NOMO-1 treated with DMSO at 0.1 percent for 48 hours (cell line): ENCODE measurements around the gene TGM6.

Source experiments
- DNase-seq: peaks from one replicate; lab custom pipeline; 2025; ENCODE audit not compliant: unreplicated experiment; lab: John Stamatoyannopoulos, UW

The TGM6 gene

DNA sequence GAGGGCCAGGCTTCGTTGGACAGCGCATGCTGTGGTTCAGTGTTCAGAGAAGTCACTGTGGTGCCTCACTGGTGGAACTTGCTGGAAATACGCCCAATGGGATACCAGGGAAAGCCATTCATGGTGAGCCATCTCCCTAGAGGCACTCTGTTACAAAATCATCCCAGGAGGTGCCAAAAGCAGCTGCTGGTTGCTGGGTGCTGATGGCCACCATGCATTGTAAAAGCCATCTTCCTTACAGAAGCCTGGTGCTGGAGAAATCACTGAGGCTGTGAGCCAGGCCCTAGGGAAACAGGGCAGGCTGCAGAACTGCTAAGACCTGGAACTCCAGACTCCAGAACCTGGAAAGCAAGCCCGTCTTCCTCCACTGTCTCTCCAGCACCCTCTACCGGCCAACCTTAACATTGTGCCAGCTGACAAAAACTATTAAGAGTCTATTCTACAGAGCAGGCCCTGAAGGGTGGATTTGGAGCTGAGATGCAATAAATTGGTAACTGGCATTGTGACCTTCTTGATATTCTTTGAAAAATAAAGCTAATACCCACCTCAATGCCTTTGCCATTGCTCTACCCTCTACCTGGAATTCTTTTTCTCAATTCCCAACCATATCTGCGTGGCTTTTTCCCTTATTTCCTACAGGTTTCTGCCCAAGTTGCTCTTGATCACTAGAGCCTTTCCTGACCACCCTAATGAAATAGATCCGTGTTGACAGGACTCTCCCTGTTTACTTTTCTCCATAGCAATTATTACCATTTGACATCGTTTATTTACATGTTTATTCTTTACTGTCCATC, 71.4 kb downstream of the TGM6 start:
- DNase-seq: peak; percentile 55

DNA sequence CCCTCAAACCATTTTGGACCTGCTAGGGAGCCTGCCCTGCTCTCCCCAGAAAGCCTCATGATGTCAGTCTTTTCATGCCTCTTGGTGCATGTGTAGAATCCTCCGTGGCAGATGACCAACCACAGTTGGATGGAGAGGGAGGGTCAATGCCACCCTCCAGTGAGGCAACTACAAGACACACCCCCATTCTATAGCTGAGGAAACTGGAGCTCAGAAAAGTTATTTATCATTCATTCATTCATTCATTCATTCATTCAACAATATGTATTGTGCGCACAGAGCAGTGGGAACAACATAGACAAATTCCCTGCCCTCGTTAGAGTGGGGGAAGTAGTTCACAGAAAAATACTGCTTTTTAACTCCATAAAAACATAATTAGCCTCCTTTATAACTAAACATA, 73.1 kb downstream of the TGM6 start:
- no peak for DNase-seq

DNA sequence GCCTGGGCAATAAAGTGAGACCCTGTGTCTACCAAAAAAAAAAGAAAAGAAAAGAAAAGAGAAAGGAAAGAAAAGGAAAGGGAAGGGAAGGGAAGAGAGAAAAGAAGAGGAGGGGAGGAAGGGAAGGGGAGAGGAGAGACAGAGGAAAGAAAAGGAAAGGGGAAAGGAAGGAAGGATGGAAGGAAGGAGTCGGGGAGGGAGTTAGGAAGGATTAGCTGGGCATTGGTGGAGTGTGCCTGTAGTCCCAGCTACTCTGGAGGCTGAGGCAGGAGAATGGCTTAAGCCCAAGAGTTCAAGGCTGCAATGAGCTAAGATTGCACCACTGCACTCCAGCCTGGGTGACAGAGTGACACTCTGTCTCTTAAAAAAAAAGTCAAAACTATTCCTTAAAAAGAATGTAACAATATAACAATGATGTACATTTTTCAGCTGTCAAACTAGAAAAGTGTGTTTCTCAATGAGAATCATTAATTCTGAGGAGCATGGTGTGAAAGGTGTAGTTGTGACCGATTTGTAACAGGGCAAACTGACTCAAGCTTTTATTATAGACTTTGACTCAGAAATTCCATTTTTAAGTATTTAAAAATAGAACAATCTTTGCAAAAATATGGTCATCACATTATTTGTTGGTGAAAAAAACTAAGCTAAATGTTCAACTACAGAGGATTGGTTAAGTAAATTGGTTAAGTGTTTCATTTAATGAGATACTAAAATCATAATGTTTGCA, 75.2 kb downstream of the TGM6 start:
- no peak for DNase-seq

GRCh38 chr20:2458919-2459499, 78.3 kb downstream of the TGM6 start:
- no peak for DNase-seq

GRCh38 chr20:2459981-2460751, 79.5 kb downstream of the TGM6 start:
- no peak for DNase-seq

DNA sequence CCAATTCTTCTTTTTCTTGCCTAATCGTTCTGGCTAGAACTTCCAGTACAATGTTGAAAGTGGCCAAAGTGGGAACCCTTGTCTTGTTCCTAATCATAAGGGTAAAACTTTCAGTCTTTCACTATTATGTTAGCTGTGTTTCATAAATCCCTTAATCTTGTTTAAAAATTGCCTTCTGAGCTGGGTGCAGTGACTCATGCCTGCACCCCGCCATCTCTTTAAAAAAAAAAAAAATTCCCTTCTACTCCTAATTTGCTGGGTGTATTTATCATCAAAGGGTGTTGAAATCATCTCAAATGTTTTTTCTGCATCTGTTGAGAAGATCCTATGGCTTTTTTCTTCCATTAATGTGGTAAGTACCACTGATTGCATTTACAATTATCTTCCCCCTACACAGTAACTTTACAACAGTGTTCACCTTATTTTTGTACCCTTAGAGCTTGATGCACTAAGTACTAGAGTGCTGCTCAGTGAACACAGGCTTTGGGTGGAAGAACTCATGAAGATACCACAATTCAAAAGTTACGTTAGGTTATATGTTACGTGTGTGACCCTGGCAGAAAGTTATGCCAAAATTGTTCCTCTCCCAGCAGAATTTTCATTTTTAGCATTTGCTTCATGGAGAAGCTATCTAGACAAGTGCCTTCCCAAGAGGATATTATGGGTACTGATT, 80.2 kb downstream of the TGM6 start:
- no peak for DNase-seq

GRCh38 chr20:2462484-2462883, 81.8 kb downstream of the TGM6 start:
- no peak for DNase-seq

GRCh38 chr20:2463616-2464365, 83.1 kb downstream of the TGM6 start:
- DNase-seq: no peak

DNA sequence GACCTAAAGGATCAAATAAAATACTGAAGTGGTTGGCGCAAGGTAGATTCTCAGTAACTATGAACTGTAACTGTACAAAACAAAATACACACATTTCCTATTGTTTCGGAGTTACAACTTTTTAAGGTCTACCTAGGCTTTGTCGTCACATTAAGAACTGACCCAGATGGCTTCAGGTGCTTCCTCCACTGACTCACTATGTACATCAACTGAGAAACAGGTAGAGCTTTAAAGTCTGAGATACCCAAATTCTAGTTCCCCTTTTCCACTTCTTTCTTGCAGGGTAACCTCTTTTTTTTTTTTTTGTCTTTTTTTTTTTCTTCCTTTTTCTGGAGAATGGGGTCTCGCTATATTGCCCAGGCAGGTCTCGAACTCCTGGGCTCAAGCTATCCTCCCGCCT, 84.4 kb downstream of the TGM6 start:
- DNase-seq: no peak

DNA sequence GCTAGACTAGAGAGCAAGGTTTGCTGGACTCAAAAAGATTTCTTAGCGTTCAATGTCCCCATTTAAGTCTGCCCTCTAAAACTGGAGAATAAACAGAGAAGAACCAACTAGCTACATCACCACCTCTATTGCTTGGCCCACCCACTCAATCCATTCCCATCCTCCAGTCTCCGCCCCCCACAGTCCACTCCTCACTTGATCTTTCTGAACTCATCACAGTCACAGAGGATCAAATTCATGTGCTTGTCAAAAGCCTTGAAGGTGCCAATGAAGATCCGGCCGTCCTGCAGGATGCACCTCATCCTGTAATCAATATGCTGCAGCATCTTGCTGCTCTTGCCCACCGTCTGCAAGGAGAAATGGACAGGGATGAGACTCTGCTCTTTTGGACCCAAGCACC, 86.7 kb downstream of the TGM6 start:
- DNase-seq: no peak

GRCh38 chr20:2468581-2469407, 88.1 kb downstream of the TGM6 start:
- no peak for DNase-seq

GRCh38 chr20:2469991-2470422, 89.3 kb downstream of the TGM6 start:
- peak; percentile 63 for DNase-seq

- peak; percentile 98 for DNase-seq
These were observed 89.9 kb downstream of the TGM6 start, which contains the start of gene SNRPB for GRCh38 chr20:2470423-2471193. Gene SNRPB, minus strand, starts transcription at chr20:2470789. Its CDS starts 99 bp downstream, at chr20:2470690.

GRCh38 chr20:2473516-2473915, 92.8 kb downstream of the TGM6 start:
- no peak for DNase-seq

GRCh38 chr20:2475850-2476741, 95.4 kb downstream of the TGM6 start:
- no peak for DNase-seq

DNA sequence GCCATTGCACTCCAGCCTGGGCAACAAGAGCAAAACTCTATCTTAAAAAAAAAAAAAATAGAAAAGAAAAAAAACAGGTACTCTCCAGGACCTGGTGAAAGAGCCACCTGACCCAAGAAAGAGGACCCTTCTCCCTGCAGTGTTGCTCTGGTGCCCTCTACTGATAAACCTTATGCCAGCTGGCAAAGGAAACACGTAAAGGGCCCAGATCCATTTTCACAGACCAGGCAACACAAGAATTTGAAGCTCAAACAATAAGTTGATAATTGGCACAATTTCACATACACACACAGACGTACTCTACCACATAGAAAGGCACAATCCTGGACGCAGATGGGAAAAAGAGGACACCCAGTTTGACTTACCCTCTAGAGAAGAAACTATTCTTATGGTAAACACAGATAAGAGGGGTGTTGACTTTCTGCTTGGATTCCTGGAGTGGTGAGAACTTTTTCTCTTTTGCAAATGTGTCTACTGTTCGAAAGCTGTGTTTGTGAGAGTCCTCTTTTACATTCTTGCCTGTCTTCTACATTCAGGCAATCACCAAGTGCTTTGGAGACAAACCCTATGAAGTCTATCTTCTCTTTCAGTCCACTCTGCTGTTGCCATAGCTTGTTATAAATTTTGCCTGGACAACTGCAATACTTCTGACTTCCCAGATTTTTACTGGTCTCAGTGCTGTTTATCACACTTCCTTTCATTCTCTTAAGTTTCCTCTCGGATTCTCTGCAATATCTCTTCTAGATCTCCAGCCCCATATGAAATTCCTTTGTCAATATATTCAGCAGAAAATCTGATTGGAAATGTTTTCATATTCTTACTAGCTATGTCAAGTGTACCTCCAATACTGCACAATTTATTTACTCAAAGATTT, 96.3 kb downstream of the TGM6 start:
- no peak for DNase-seq
